Mesenchymal stem cell (in vitro differentiated cells and primary cell): Measurements from ENCODE around the gene TNFRSF12A.

ENCODE experiments used
- DNase-seq: peaks from one replicate; pipeline ENCODE4 v3.0.0-alpha.2; 2013
- H2AFZ ChIP-seq: one replicate; pipeline ENCODE4 v1.6.1; 2013; ENCODE audit warnings: low read depth, mild to moderate bottlenecking, control low read depth, inconsistent platforms, low read length, moderate library complexity
- H2AK5ac ChIP-seq: 2 replicates; pipeline ENCODE4 v1.6.1; 2013; ENCODE audit warnings: low read length, moderate library complexity, mild to moderate bottlenecking, inconsistent platforms; ENCODE audit not compliant: severe bottlenecking
- H2BK120ac ChIP-seq: one replicate; pipeline ENCODE4 v1.6.1; 2013; ENCODE audit warnings: low read depth, mild to moderate bottlenecking, inconsistent platforms, low read length, moderate library complexity
- H2BK12ac ChIP-seq, 2 experiments: one replicate each; pipeline ENCODE4 v1.6.1; 2013; ENCODE audit warnings: inconsistent platforms in 2 of 2, low read length in 2 of 2, mild to moderate bottlenecking in 2 of 2, moderate library complexity in 2 of 2, control low read depth in 1 of 2
- H2BK15ac ChIP-seq: one replicate; pipeline ENCODE4 v1.6.1; 2013; ENCODE audit warnings: mild to moderate bottlenecking, low read depth, inconsistent platforms; ENCODE audit not compliant: poor library complexity, severe bottlenecking
- H2BK5ac ChIP-seq: 2 replicates; pipeline ENCODE4 v1.6.1; 2013; ENCODE audit warnings: low read depth, mild to moderate bottlenecking, low read length, control low read depth, inconsistent platforms; ENCODE audit not compliant: poor library complexity, severe bottlenecking
- H3K14ac ChIP-seq, 2 experiments: one replicate each; pipeline ENCODE4 v1.6.1; 2013; ENCODE audit warnings: inconsistent platforms in 2 of 2, low read length in 2 of 2, control low read depth in 1 of 2, mild to moderate bottlenecking in 1 of 2, moderate library complexity in 1 of 2
- H3K18ac ChIP-seq, 2 experiments: one replicate each; pipeline ENCODE4 v1.6.1; 2013; ENCODE audit warnings: inconsistent platforms in 2 of 2, low read length in 2 of 2, control low read depth in 1 of 2, low read depth in 1 of 2, mild to moderate bottlenecking in 1 of 2
- H3K23ac ChIP-seq, 2 experiments: one replicate each; pipeline ENCODE4 v1.6.1; 2013; ENCODE audit warnings: inconsistent platforms in 2 of 2, low read length in 2 of 2, mild to moderate bottlenecking in 2 of 2, moderate library complexity in 2 of 2, control low read depth in 1 of 2
- H3K27ac ChIP-seq: 2 replicates; pipeline ENCODE4 v1.5.1; 2013; ENCODE audit warnings: mild to moderate bottlenecking, moderate library complexity, low read length, control low read depth, inconsistent platforms; ENCODE audit not compliant: poor library complexity, severe bottlenecking
- H3K27me3 ChIP-seq, 2 experiments: 2 replicates each; pipeline versions ENCODE4 v1.6.1 to v1.7.0; 2013; ENCODE audit warnings: low read length in 2 of 2, mild to moderate bottlenecking in 2 of 2, moderate library complexity in 2 of 2, control low read depth in 1 of 2, inconsistent platforms in 1 of 2; ENCODE audit not compliant: control insufficient read depth in 1 of 2, insufficient read depth in 1 of 2
- H3K36me3 ChIP-seq, 2 experiments: 2 replicates each; pipeline versions ENCODE4 v1.6.1 to v1.7.0; 2013; ENCODE audit warnings: low read length in 2 of 2, control low read depth in 1 of 2, inconsistent platforms in 1 of 2, low read depth in 1 of 2, mild to moderate bottlenecking in 1 of 2; ENCODE audit not compliant: insufficient read depth in 2 of 2, control insufficient read depth in 1 of 2
- H3K4ac ChIP-seq, 2 experiments: one replicate each; pipeline ENCODE4 v1.6.1; 2013; ENCODE audit warnings: inconsistent platforms in 2 of 2, low read length in 2 of 2, mild to moderate bottlenecking in 2 of 2, moderate library complexity in 2 of 2, control low read depth in 1 of 2, low read depth in 1 of 2
- H3K4me1 ChIP-seq: 2 replicates; pipeline ENCODE4 v1.6.1; 2013; ENCODE audit warnings: low read depth, low read length, control low read depth; ENCODE audit not compliant: control insufficient read depth, insufficient read depth
- H3K4me2 ChIP-seq: 2 replicates; pipeline ENCODE4 v1.6.1; 2013; ENCODE audit warnings: low read length, mild to moderate bottlenecking, inconsistent platforms; ENCODE audit not compliant: poor library complexity, severe bottlenecking
- H3K4me3 ChIP-seq, 2 experiments: 2 replicates each; pipeline versions ENCODE4 v1.5.1 to v1.7.0; 2013; ENCODE audit warnings: low read length in 2 of 2, mild to moderate bottlenecking in 2 of 2, control low read depth in 1 of 2, low read depth in 1 of 2; ENCODE audit not compliant: insufficient read depth in 1 of 2
- H3K79me1 ChIP-seq: replicated peaks from 2 replicates; pipeline ENCODE4 v1.6.1; 2013; ENCODE audit warnings: mild to moderate bottlenecking, control low read depth, low read length, inconsistent platforms; ENCODE audit not compliant: poor library complexity, severe bottlenecking
- H3K9ac ChIP-seq: 2 replicates; pipeline ENCODE4 v1.7.0; 2013; ENCODE audit warnings: mild to moderate bottlenecking, low read length, moderate library complexity
- H3K9me3 ChIP-seq: 2 replicates; pipeline ENCODE4 v1.7.0; 2013; ENCODE audit warnings: mild to moderate bottlenecking, low read length; ENCODE audit not compliant: control insufficient read depth
- H4K8ac ChIP-seq: one replicate; pipeline ENCODE4 v1.6.1; 2013; ENCODE audit warnings: inconsistent platforms, mild to moderate bottlenecking, low read length, moderate library complexity
- H4K91ac ChIP-seq: one replicate; pipeline ENCODE4 v1.6.1; 2013; ENCODE audit warnings: mild to moderate bottlenecking, low read length, inconsistent platforms
- WGBS: methylation state at CpG from one replicate; pipeline ENCODE4 v1.1.7; 2013; ENCODE audit warnings: mixed read lengths; 5-methylcytosine and 5-hydroxymethylcytosine counted together

Gene TNFRSF12A

DNA sequence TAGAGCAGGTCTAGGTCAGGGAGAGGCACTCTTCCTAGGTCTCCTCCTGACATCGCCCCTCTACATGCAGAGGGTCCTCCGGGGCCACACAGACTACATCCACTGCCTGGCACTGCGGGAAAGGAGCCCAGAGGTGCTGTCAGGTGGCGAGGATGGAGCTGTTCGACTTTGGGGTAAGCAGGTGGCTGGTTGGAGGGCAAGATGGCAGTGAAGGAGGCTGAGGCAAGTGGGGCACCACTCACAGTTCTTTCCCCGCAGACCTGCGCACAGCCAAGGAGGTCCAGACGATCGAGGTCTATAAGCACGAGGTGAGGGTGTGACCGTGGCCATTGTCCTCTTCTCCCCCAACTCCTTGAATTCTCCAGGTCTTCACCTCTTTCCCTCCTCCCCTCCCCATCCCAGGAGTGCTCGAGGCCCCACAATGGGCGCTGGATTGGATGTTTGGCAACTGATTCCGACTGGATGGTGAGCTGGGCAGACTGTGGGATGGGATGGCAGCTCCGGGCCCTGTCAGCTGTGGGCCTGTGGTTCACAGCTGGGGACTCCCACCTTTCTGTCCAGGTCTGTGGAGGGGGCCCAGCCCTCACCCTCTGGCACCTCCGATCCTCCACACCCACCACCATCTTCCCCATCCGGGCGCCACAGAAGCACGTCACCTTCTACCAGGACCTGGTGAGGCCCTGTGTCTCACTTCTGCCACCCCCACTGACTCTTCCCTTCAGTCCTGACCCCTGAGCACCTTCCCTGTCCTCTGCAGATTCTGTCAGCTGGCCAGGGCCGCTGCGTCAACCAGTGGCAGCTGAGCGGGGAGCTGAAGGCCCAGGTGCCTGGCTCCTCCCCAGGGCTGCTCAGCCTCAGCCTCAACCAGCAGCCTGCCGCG is 6.7 kb downstream of the TNFRSF12A start:
- no peak overlapping the region for H4K91ac ChIP-seq
- no peak overlapping the region for H3K14ac ChIP-seq
- H3K27me3 ChIP-seq, result peaks cover 0 to 23% of the 10 kb centered on the region in 2 experiments
- no peak overlapping the region for H2BK15ac ChIP-seq
- H3K4ac ChIP-seq, result no peak overlapping the region
- DNase-seq, result no peak
- peaks cover 24 to 50% of the 10 kb centered on the region in 2 experiments for H3K36me3 ChIP-seq
- no peak overlapping the region for H3K27ac ChIP-seq
- H3K4me2 ChIP-seq, result no peak overlapping the region
- no peak overlapping the region for H2BK5ac ChIP-seq
- H3K4me3 ChIP-seq, result no peak overlapping the region
- no peak overlapping the region for H2AK5ac ChIP-seq
- H3K18ac ChIP-seq, result no peak overlapping the region
- H4K8ac ChIP-seq, result no peak overlapping the region
- H2BK12ac ChIP-seq, result no peak overlapping the region
- no peak overlapping the region for H2AFZ ChIP-seq
- no peak overlapping the region for H3K23ac ChIP-seq
- H3K9me3 ChIP-seq, result no peaks in the 10 kb centered on the region
- H2BK120ac ChIP-seq, result no peak overlapping the region
- peaks cover 25% of the 10 kb centered on the region for H3K4me1 ChIP-seq
- no peak overlapping the region for H3K9ac ChIP-seq
- peaks cover 4% of the 10 kb centered on the region for H3K79me1 ChIP-seq
- 95% methylated on average over 23 of the region's 24 CpGs for WGBS

GRCh38 chr16:3027489-3027795 is 7.3 kb downstream of the TNFRSF12A start:
- no peaks in the 10 kb centered on the region for H3K9me3 ChIP-seq
- no peak overlapping the region for H3K18ac ChIP-seq
- H3K14ac ChIP-seq, result no peak overlapping the region
- no peak overlapping the region for H2BK12ac ChIP-seq
- H4K91ac ChIP-seq, result no peak overlapping the region
- no peak overlapping the region for H2AFZ ChIP-seq
- no peak overlapping the region for H3K4me3 ChIP-seq
- H3K4ac ChIP-seq, result no peak overlapping the region
- H3K4me2 ChIP-seq, result no peak overlapping the region
- H3K27me3 ChIP-seq, result peaks cover 2 to 29% of the 10 kb centered on the region in 2 experiments
- no peak overlapping the region for H2BK120ac ChIP-seq
- H3K23ac ChIP-seq, result no peak overlapping the region
- no peak overlapping the region for H2BK5ac ChIP-seq
- peaks cover 24 to 47% of the 10 kb centered on the region in 2 experiments for H3K36me3 ChIP-seq
- peaks cover 25% of the 10 kb centered on the region for H3K4me1 ChIP-seq
- H4K8ac ChIP-seq, result no peak overlapping the region
- peaks cover 4% of the 10 kb centered on the region for H3K79me1 ChIP-seq
- no peak overlapping the region for H2BK15ac ChIP-seq
- no peak overlapping the region for H3K9ac ChIP-seq
- WGBS, result 91% methylated on average over 6 of the region's 8 CpGs
- H3K27ac ChIP-seq, result no peak overlapping the region
- no peak for DNase-seq
- no peak overlapping the region for H2AK5ac ChIP-seq

DNA sequence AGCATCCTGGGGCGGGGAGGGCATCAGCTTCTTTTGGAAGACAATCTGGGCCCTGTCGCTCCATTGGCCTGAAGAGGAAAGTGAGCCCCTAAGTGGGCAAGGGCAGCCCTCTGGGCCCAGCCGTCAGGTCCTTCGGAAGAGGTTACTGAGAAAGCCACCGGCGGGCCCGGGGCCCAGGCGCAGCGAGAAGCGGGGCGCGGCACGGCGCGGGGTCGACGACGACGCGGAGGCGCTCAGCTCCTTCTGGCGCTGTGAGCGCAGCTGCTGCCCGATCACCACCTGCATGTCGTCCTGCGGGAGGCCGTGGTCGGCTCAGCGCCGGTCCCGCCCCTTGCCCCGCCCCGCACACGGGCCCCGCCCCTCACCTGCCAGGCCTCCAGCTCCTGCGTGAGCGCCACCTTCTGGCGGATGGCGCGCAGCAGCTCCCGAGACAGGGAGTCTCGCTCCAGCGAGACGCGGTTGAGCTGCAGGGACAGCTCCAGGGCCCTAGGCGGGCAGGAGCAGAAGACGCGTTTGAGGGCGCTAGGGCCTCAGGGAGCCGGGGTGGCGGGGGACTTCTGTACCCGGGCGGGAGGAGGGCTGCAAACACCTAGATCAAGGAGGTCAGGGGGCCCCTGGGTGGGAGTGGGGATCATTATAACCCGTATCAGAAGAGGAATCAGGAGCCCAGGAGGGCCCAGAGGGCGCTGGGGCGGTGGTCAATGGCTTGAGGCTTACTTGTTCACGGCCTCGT is 8.0 kb downstream of the TNFRSF12A start:
- WGBS, result 11% methylated on average over 58 of the region's 58 CpGs
- H3K27ac ChIP-seq, result no peak overlapping the region
- H3K14ac ChIP-seq, result no peak overlapping the region
- no peak overlapping the region for H3K4ac ChIP-seq
- H2BK5ac ChIP-seq, result no peak overlapping the region
- peaks cover 24 to 40% of the 10 kb centered on the region in 2 experiments for H3K36me3 ChIP-seq
- no peak overlapping the region for H2AFZ ChIP-seq
- H3K27me3 ChIP-seq, result peaks cover 10 to 36% of the 10 kb centered on the region in 2 experiments
- H3K23ac ChIP-seq, result no peak overlapping the region
- peak overlapping the region; percentile 57 for H3K4me2 ChIP-seq
- peaks cover 18% of the 10 kb centered on the region for H3K4me1 ChIP-seq
- peaks cover 4% of the 10 kb centered on the region for H3K79me1 ChIP-seq
- H4K91ac ChIP-seq, result no peak overlapping the region
- no peak overlapping the region for H4K8ac ChIP-seq
- H3K9me3 ChIP-seq, result no peaks in the 10 kb centered on the region
- no peak overlapping the region for H3K9ac ChIP-seq
- no peak overlapping the region for H2AK5ac ChIP-seq
- no peak overlapping the region for H2BK120ac ChIP-seq
- no peak overlapping the region for H2BK15ac ChIP-seq
- H3K4me3 ChIP-seq, result peak overlapping the region in 1 of 2 experiments; percentile 22
- no peak overlapping the region for H2BK12ac ChIP-seq
- peak overlapping the region in 1 of 2 experiments; percentile 14 for H3K18ac ChIP-seq
- peak; percentile 69 for DNase-seq

- Histone ChIP-seq H2BK12ac (no peak overlapping the region), H3K4me3 (peak overlapping the region in 1 of 2 experiments; percentile 67), H2BK15ac (no peak overlapping the region), H2BK120ac (no peak overlapping the region), H3K9ac (peak overlapping the region; percentile 38), H2AFZ (no peak overlapping the region), H3K18ac (peak overlapping the region in 1 of 2 experiments; percentile 14), H2BK5ac (no peak overlapping the region), H3K4ac (no peak overlapping the region), H3K79me1 (peaks cover 4% of the 10 kb centered on the region), H4K8ac (no peak overlapping the region), H3K27ac (no peak overlapping the region), H3K14ac (no peak overlapping the region), H3K4me1 (peaks cover 11% of the 10 kb centered on the region), H2AK5ac (no peak overlapping the region), H3K23ac (no peak overlapping the region), H3K27me3 (peaks cover 16 to 42% of the 10 kb centered on the region in 2 experiments), H4K91ac (no peak overlapping the region), H3K36me3 (peaks cover 24 to 34% of the 10 kb centered on the region in 2 experiments), H3K9me3 (no peaks in the 10 kb centered on the region), H3K4me2 (no peak overlapping the region)
- WGBS, result 80% methylated on average over 13 of the region's 15 CpGs
- DNase-seq, result no peak
These were observed 8.7 kb downstream of the TNFRSF12A start for GRCh38 chr16:3028716-3029319.
